ENCODE data around the gene TOX2.

TOX2 gene

DNA sequence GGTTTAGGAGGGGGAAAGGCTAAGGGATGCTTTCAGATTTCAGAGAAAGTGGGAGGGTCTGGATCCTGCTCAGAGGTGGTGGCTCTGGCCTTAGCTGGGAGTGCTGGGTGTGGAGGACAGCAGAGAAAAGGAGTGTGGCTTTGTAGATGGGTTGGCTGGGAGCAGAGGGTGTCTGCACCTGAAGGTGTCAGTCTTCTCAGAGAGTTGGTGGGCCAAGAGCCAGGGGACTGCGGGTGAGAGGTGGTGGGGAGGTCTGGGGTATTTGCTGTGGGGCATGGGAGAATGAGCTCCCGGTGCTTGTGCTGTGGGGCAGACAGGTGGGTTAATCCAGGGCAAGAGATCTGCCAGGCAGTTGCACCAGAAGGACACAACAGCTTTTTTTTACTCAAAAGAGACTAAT lies 67.4 kb downstream of the TOX2 start:
- Histone ChIP-seq H3K4me1 (ENCODE audit: low read length) (peaks cover 7% of the 10 kb centered on the region), H3K79me2 (ENCODE audit: low read length) (peaks cover 79% of the 10 kb centered on the region), H3K9ac (ENCODE audit: low read length) (no peak overlapping the region), H2AFZ (ENCODE audit: low read depth, low read length) (no peak overlapping the region), H3K27me3 (ENCODE audit: low read depth, low read length) (no peaks in the 10 kb centered on the region), H3K36me3 (replicated peaks; ENCODE audit: low read depth, low read length) (peaks cover 33% of the 10 kb centered on the region), H3K9me3 (ENCODE audit: insufficient read depth, low read length) (no peaks in the 10 kb centered on the region), H3K4me2 (ENCODE audit: low read length) (no peak overlapping the region), H3K4me3 (ENCODE audit: low read length) (no peak overlapping the region), H3K27ac (ENCODE audit: low read length) (no peak overlapping the region), H4K20me1 (ENCODE audit: insufficient read depth, low read length) (peaks cover 81% of the 10 kb centered on the region)
- TF ChIP-seq, protein P1, sequence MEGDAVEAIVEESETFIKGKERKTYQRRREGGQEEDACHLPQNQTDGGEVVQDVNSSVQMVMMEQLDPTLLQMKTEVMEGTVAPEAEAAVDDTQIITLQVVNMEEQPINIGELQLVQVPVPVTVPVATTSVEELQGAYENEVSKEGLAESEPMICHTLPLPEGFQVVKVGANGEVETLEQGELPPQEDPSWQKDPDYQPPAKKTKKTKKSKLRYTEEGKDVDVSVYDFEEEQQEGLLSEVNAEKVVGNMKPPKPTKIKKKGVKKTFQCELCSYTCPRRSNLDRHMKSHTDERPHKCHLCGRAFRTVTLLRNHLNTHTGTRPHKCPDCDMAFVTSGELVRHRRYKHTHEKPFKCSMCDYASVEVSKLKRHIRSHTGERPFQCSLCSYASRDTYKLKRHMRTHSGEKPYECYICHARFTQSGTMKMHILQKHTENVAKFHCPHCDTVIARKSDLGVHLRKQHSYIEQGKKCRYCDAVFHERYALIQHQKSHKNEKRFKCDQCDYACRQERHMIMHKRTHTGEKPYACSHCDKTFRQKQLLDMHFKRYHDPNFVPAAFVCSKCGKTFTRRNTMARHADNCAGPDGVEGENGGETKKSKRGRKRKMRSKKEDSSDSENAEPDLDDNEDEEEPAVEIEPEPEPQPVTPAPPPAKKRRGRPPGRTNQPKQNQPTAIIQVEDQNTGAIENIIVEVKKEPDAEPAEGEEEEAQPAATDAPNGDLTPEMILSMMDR (IDR thresholded peaks at IDR 0.05; ENCODE audit: low read depth, low read length): no peak
- no peak for TF ChIP-seq EZH2phosphoT487 (IDR thresholded peaks at IDR 0.05; ENCODE audit: low read depth)

DNA sequence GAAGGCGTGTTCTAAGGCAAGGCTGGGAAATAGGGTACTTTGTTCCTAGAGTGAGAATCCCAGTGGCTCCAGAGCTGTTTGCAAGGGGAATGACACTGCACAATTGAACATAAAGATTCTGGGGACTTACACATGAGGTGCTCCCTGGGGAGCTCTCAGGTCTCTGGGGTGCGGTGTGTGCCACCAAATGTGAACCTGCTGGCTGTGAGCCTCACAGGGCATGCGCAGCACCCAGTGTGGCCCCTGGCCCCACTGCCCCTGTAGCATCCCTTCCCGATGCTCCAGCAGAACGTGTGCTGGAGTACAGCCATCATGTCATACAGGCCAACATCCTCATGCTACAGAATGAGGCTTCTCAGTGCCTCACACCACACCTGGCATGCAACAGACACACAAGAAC lies 68.2 kb downstream of the TOX2 start:
- peaks cover 30% of the 10 kb centered on the region for H3K36me3 ChIP-seq (replicated peaks; ENCODE audit: low read depth, low read length)
- H3K4me3 ChIP-seq (ENCODE audit: low read length): no peak overlapping the region
- no peak overlapping the region for H3K27ac ChIP-seq (ENCODE audit: low read length)
- H2AFZ ChIP-seq (ENCODE audit: low read depth, low read length): no peak overlapping the region
- peaks cover 83% of the 10 kb centered on the region for H3K79me2 ChIP-seq (ENCODE audit: low read length)
- H3K27me3 ChIP-seq (ENCODE audit: low read depth, low read length): no peaks in the 10 kb centered on the region
- no peak overlapping the region for H3K4me2 ChIP-seq (ENCODE audit: low read length)
- H3K4me1 ChIP-seq (ENCODE audit: low read length): peaks cover 16% of the 10 kb centered on the region
- H4K20me1 ChIP-seq (ENCODE audit: insufficient read depth, low read length): peaks cover 75% of the 10 kb centered on the region
- no peak overlapping the region for H3K9ac ChIP-seq (ENCODE audit: low read length)
- H3K9me3 ChIP-seq (ENCODE audit: insufficient read depth, low read length): no peaks in the 10 kb centered on the region
- TF ChIP-seq, protein P1 (IDR thresholded peaks at IDR 0.05; ENCODE audit: low read depth, low read length): no peak
- no peak for TF ChIP-seq EZH2phosphoT487 (IDR thresholded peaks at IDR 0.05; ENCODE audit: low read depth)

DNA sequence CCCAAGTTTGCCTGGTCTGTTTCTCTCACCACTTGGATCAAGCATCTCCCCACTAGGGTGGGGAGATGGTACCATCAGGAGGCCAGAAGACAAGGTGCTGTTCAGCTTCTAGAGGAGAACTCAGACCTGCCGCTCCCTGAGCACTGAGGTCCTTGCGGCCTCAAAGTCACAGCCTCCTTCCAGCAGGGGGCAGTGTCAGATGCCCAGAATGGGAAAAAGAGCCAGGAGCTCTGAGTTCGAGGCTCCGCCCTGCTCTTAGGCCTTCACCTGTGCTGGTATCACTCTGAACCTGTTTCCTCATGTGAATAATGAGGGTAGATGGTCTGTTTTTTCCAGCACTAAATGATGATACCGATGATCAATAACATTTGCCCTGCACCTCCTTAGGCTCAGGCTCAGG lies 68.7 kb downstream of the TOX2 start:
- Histone ChIP-seq H3K4me1 (ENCODE audit: low read length) (peaks cover 21% of the 10 kb centered on the region), H3K36me3 (replicated peaks; ENCODE audit: low read depth, low read length) (peaks cover 28% of the 10 kb centered on the region), H3K9me3 (ENCODE audit: insufficient read depth, low read length) (no peaks in the 10 kb centered on the region), H3K27ac (ENCODE audit: low read length) (no peak overlapping the region), H3K4me2 (ENCODE audit: low read length) (no peak overlapping the region), H3K79me2 (ENCODE audit: low read length) (peaks cover 84% of the 10 kb centered on the region), H4K20me1 (ENCODE audit: insufficient read depth, low read length) (peaks cover 73% of the 10 kb centered on the region), H3K4me3 (ENCODE audit: low read length) (no peak overlapping the region), H3K9ac (ENCODE audit: low read length) (no peak overlapping the region), H3K27me3 (ENCODE audit: low read depth, low read length) (no peaks in the 10 kb centered on the region), H2AFZ (ENCODE audit: low read depth, low read length) (no peak overlapping the region)
- TF ChIP-seq, protein P1 (IDR thresholded peaks at IDR 0.05; ENCODE audit: low read depth, low read length): peak; percentile 90
- TF ChIP-seq EZH2phosphoT487 (IDR thresholded peaks at IDR 0.05; ENCODE audit: low read depth): no peak

DNA sequence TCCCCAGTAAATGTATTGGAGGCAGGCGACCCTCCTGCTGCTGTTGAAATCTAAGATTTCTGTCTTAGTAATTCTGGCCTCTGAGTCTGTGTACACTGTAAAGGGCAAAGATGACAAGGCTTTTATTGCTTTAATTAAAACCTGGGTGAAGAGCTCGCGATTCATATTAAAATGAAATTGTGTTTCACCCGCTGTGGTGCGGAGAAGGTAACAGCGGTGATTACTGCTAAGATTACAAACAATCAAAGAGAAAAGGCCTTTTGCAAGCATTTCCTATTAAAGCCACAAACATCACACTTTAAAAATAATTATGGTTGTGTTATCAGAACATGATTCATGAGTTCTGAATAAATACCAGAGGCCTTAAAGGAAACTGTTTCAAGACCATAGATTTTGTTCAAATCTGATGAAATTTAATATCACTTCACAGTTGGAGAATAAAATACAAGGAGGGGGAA lies 69.3 kb downstream of the TOX2 start:
- H3K27me3 ChIP-seq (ENCODE audit: low read depth, low read length): no peaks in the 10 kb centered on the region
- peaks cover 84% of the 10 kb centered on the region for H3K79me2 ChIP-seq (ENCODE audit: low read length)
- H3K4me1 ChIP-seq (ENCODE audit: low read length): peaks cover 27% of the 10 kb centered on the region
- no peak overlapping the region for H2AFZ ChIP-seq (ENCODE audit: low read depth, low read length)
- H3K36me3 ChIP-seq (replicated peaks; ENCODE audit: low read depth, low read length): peaks cover 26% of the 10 kb centered on the region
- no peak for TF ChIP-seq EZH2phosphoT487 (IDR thresholded peaks at IDR 0.05; ENCODE audit: low read depth)
- TF ChIP-seq, protein P1 (IDR thresholded peaks at IDR 0.05; ENCODE audit: low read depth, low read length): no peak
- H3K4me2 ChIP-seq (ENCODE audit: low read length): no peak overlapping the region
- H3K9me3 ChIP-seq (ENCODE audit: insufficient read depth, low read length): no peaks in the 10 kb centered on the region
- no peak overlapping the region for H3K9ac ChIP-seq (ENCODE audit: low read length)
- no peak overlapping the region for H3K4me3 ChIP-seq (ENCODE audit: low read length)
- no peak overlapping the region for H3K27ac ChIP-seq (ENCODE audit: low read length)
- peaks cover 67% of the 10 kb centered on the region for H4K20me1 ChIP-seq (ENCODE audit: insufficient read depth, low read length)
